Stomach (tissue), 9 donors: ENCODE measurements around the gene CDH23. TPM values are rescaled to one million over a fixed set of nuclear protein-coding genes. Genes with fewer than 3 reads are reported as not detected.

ENCODE experiments used
- DNase-seq, 2 donors: peaks; one replicate each; pipeline versions ENCODE4 v3.0.0 to v3.0.0-alpha.2; 2013 to 2019
- H3K27ac ChIP-seq, 5 donors: fragments of 200-600 bp in 4 of 5; sonication (generic) in 4 of 5; one replicate each; pipeline ENCODE4 v1.5.1; 2013 to 2019; ENCODE audit warnings: mild to moderate bottlenecking in 1 of 5, moderate library complexity in 1 of 5
- H3K27me3 ChIP-seq, 3 donors: fragments of 200-600 bp; sonication (generic); one replicate each; pipeline ENCODE4 v1.5.1; 2017 to 2019; ENCODE audit warnings: mixed run types in 1 of 3
- H3K36me3 ChIP-seq, 4 donors: fragments of 200-600 bp; sonication (generic); 1 replicate in 3 of 4; 2 replicates in 1 of 4; pipeline ENCODE4 v1.5.1; 2016 to 2019
- H3K4me1 ChIP-seq, 4 donors: fragments of 200-600 bp; sonication (generic); one replicate each; pipeline ENCODE4 v1.5.1; 2016 to 2019
- H3K4me3 ChIP-seq, 4 donors: fragments of 200-600 bp; sonication (generic) in 3 of 4; one replicate each; pipeline ENCODE4 v1.5.1; 2016 to 2019; ENCODE audit warnings: mild to moderate bottlenecking in 1 of 4
- H3K9me3 ChIP-seq, 4 donors: fragments of 200-600 bp; sonication (generic); one replicate each; pipeline ENCODE4 v1.5.1; 2016 to 2019
- EP300 ChIP-seq: sonication (generic); formaldehyde crosslinking; IDR thresholded peaks from one replicate; pipeline ENCODE4 v1.6.1; 2017; ENCODE audit warnings: antibody characterized with exemption
- POLR2A ChIP-seq, 4 donors: fragments of 450-650 bp; IDR thresholded peaks; one replicate each; pipeline ENCODE4 v1.6.1; 2016; ENCODE audit warnings: antibody characterized with exemption in 4 of 4, control low read depth in 2 of 4, mild to moderate bottlenecking in 1 of 4, moderate library complexity in 1 of 4
- POLR2AphosphoS5 ChIP-seq, 3 donors: sonication (generic); formaldehyde crosslinking; IDR thresholded peaks; one replicate each; pipeline ENCODE4 v1.6.1; 2016; ENCODE audit warnings: antibody characterized with exemption in 3 of 3
- WGBS, 5 donors: extraction: QIAGEN DNeasy Blood & Tissue Kit in 3 of 5; methylation state at CpG; one replicate each; pipeline versions ENCODE4 v1.1.5 to v1.1.7; 2013 to 2018; 5-methylcytosine and 5-hydroxymethylcytosine counted together
- intact Hi-C: fragments of 100-400 bp; cut with DNase I; formaldehyde crosslinking; loops from one replicate; pipeline ENCODE4 v1.15.1; 2023; ENCODE audit warnings: low total_unique reads
- polyA plus RNA-seq, 3 donors: library from polyadenylated mRNA; stranded (reverse); fragments of 200-250 nt; gene quantifications; one replicate each; pipeline ENCODE4 v1.2.3, GENCODE V29; 2013
- total RNA-seq, 5 donors: library from RNA; depleted of rRNA; stranded (reverse); fragments of >200 nt; gene quantifications; one replicate each; pipeline versions ENCODE4 v1.1.0 to v1.2.3, GENCODE V29; 2014 to 2016
- TF ChIP-seq, protein P1 (sequence below), 7 experiments: fragments of 450-650 bp in 4 of 7; fragments of 200-600 bp in 3 of 7; sonication (generic) in 3 of 7; IDR thresholded peaks; one replicate each; pipeline ENCODE4 v1.5.1; 2016 to 2019; ENCODE audit warnings: antibody characterized with exemption in 7 of 7, control low read depth in 2 of 7, mild to moderate bottlenecking in 1 of 7
- donor health status: healthy with polysubstance abuse.
- donor health status: Bipolar disorder and iron deficiency.
- donor health status: healthy.

CDH23 gene
- total and polyA plus RNA-seq, 8 donors: 0.31 to 8.2 (median 2.2) TPM

DNA sequence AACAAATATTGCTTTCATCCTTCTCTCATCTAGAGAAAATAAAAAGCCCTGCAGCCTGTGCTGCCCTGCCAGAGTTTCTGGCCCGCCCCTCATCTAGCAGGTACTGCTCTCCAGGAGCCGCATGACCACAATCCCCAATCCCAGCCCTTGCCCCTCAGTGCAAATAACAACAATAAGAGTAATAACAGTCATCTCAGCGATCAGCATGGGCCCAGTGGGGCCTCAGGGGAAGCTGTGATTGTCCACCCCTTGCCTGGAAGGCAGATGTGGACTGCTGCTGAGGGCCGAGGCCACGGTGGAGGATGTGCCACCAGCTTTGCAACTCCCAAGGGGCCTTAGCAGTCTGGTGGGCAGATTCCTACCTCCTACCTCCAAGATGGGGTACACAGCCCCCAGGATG is 106.1 kb downstream of the CDH23 start:
- intact Hi-C loops: no loop called here
- 82 to 90% (median 88%) methylated on average over 5 of the region's 5 CpGs for WGBS, 5 donors
- H3K4me3 ChIP-seq: no peak overlapping the region
- H3K27ac ChIP-seq: no peak overlapping the region
- H3K27me3 ChIP-seq: peaks cover 0 to 10% (median 0%) of the 10 kb centered on the region in 3 donors
- no peaks in the 10 kb centered on the region for H3K4me1 ChIP-seq
- TF ChIP-seq EP300 (no peak), POLR2A (IDR thresholded peaks at IDR 0.05) (no peak), POLR2AphosphoS5 (IDR thresholded peaks at IDR 0.05) (no peak)
- TF ChIP-seq, protein P1, sequence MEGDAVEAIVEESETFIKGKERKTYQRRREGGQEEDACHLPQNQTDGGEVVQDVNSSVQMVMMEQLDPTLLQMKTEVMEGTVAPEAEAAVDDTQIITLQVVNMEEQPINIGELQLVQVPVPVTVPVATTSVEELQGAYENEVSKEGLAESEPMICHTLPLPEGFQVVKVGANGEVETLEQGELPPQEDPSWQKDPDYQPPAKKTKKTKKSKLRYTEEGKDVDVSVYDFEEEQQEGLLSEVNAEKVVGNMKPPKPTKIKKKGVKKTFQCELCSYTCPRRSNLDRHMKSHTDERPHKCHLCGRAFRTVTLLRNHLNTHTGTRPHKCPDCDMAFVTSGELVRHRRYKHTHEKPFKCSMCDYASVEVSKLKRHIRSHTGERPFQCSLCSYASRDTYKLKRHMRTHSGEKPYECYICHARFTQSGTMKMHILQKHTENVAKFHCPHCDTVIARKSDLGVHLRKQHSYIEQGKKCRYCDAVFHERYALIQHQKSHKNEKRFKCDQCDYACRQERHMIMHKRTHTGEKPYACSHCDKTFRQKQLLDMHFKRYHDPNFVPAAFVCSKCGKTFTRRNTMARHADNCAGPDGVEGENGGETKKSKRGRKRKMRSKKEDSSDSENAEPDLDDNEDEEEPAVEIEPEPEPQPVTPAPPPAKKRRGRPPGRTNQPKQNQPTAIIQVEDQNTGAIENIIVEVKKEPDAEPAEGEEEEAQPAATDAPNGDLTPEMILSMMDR (IDR thresholded peaks at IDR 0.05): no peak
- no peaks in the 10 kb centered on the region for H3K36me3 ChIP-seq
- H3K9me3 ChIP-seq: no peaks in the 10 kb centered on the region
- no peak for DNase-seq

DNA sequence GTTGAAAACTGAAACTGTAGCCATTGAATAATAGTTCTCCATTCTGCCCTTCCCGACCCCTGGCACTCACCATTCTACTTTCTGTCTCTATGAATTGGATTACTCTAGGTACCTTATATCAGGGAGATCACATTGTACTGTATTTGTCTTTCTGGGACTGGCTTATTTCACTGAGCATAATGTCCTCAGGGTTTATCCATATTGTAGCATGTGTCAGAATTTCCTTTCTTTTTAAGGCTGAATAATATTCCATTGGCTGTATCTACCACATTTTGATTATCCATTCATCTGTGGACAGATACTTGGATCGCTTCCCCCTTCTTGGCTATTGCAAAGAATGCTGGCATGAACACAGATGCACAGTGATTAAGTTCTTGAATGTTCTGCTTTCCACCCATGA is 107.4 kb downstream of the CDH23 start:
- peaks cover 0 to 1% (median 0%) of the 10 kb centered on the region in 4 donors for H3K9me3 ChIP-seq
- 61 to 78% (median 74%) methylated on average over 2 of the region's 2 CpGs for WGBS, 5 donors
- no peak overlapping the region for H3K4me3 ChIP-seq
- peaks cover 0 to 10% (median 0%) of the 10 kb centered on the region in 3 donors for H3K27me3 ChIP-seq
- no peaks in the 10 kb centered on the region for H3K4me1 ChIP-seq
- no peak overlapping the region for H3K27ac ChIP-seq
- intact Hi-C loops: no loop called here
- DNase-seq: no peak
- no peak for TF ChIP-seq POLR2A (IDR thresholded peaks at IDR 0.05)
- no peaks in the 10 kb centered on the region for H3K36me3 ChIP-seq

DNA sequence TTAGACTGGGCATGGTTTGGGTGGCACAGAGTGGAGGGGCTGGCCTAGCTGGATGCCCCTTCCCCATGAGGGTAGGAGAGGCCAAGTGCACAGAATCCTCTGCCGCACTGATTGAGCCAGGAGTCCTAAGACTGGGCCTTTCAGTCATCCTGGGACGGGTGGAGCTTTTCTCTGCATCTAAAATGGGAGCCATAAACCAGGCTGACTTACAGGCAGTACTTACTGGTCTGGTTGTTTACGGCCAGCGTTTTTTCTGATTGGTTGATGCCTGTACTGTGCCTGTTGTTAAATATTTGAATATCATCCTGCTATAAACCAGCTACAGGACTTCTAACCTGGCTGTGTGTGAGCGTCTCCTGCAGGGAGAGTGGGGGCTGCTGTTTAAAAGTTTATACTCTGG is 107.8 kb downstream of the CDH23 start:
- 51 to 71% (median 59%) methylated on average over 5 of the region's 5 CpGs for WGBS, 5 donors
- H3K27ac ChIP-seq: no peak overlapping the region
- TF ChIP-seq POLR2A (IDR thresholded peaks at IDR 0.05) (no peak), POLR2AphosphoS5 (IDR thresholded peaks at IDR 0.05) (no peak), EP300 (no peak)
- TF ChIP-seq, protein P1 (IDR thresholded peaks at IDR 0.05): no peak

DNA sequence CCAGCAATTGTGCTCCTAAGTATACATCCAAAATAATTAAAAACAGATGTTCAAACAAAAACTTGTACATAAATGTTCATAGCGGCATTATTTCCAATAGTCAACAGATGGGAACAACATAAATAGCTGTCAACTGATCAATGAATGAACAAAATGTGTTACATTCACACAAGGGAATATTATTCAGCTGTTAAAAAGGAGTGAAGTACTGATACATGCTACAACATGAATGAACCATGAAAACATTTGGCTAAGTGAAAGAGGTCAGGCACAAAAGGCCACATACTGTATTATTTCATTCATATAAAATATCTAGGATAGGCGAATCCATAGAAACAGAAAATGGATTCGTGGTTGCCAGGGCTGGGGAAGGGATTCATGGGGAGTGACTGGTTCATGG is 109.1 kb downstream of the CDH23 start:
- no peak for DNase-seq
- Histone ChIP-seq H3K9me3 (peaks cover 0 to 6% (median 0%) of the 10 kb centered on the region in 4 donors), H3K36me3 (no peaks in the 10 kb centered on the region), H3K4me3 (no peak overlapping the region), H3K27me3 (peaks cover 0 to 5% (median 0%) of the 10 kb centered on the region in 3 donors), H3K27ac (no peak overlapping the region), H3K4me1 (no peaks in the 10 kb centered on the region)
- intact Hi-C loops: no loop called here
- 94 to 95% (median 95%) methylated on average over 3 of the region's 3 CpGs for WGBS, 5 donors
- TF ChIP-seq, protein P1 (IDR thresholded peaks at IDR 0.05): no peak
- TF ChIP-seq POLR2AphosphoS5 (IDR thresholded peaks at IDR 0.05): no peak
- no peak for TF ChIP-seq EP300

More for the DNA sequence above, 107.8 kb downstream of the CDH23 start:
- Histone ChIP-seq H3K36me3 (no peaks in the 10 kb centered on the region), H3K4me1 (no peaks in the 10 kb centered on the region), H3K9me3 (peaks cover 0 to 5% (median 0%) of the 10 kb centered on the region in 4 donors), H3K27me3 (peaks cover 0 to 10% (median 0%) of the 10 kb centered on the region in 3 donors), H3K4me3 (no peak overlapping the region)
- intact Hi-C loops: no loop called here
- no peak for DNase-seq

DNA sequence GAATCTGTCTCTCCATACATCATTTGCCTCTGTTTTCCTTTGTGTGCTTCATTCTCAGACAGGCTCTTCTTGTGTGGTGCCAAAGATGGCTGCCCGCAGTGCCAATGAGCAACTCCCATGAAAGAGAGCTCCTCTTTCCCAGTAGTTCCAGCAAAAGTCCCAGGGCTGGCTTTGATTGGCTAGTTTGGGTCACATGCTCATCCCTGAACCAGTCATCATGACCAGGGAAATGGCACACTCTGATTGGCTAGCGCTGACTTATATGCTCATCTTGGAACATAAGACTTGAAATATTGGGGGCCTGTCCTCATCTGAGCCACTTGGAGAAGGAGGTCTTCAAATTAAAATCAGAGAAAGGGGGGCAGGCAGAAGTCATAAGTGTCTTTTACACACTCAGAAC is 112.7 kb downstream of the CDH23 start:
- Histone ChIP-seq H3K4me3 (no peak overlapping the region), H3K4me1 (peaks cover 0 to 8% (median 0%) of the 10 kb centered on the region in 4 donors), H3K36me3 (no peaks in the 10 kb centered on the region), H3K27ac (no peak overlapping the region), H3K27me3 (peaks cover 0 to 5% (median 0%) of the 10 kb centered on the region in 3 donors), H3K9me3 (peaks cover 0 to 6% (median 0%) of the 10 kb centered on the region in 4 donors)
- WGBS, 5 donors: 45 to 84% (median 50%) methylated on average over 2 of the region's 2 CpGs
- TF ChIP-seq EP300 (no peak), POLR2A (IDR thresholded peaks at IDR 0.05) (no peak), POLR2AphosphoS5 (IDR thresholded peaks at IDR 0.05) (no peak)
- TF ChIP-seq, protein P1 (IDR thresholded peaks at IDR 0.05): no peak
- no peak for DNase-seq
- intact Hi-C loops: no loop called here
